CD4-positive, alpha-beta T cell treated with Interferon gamma for 1 hour (primary cell): ENCODE measurements around the gene TYW3.

Experiments
- DNase-seq: peaks from one replicate; pipeline ENCODE4 v3.0.0-alpha.2; 2020

TYW3 gene

GRCh38 chr1:74732960-74733603 lies at the start of gene TYW3, which contains the start of gene CRYZ:
TYW3 (plus strand) TSS chr1:74733152; CDS start chr1:74733245, 93 bp downstream.
CRYZ (minus strand) TSS chr1:74733050; CDS start chr1:74724821, 8,229 bp downstream.
- DNase-seq, result peak; percentile 85

GRCh38 chr1:74683656-74684055 lies 49.3 kb upstream of the TYW3 start:
- DNase-seq, result no peak

- no peak for DNase-seq
Measured at GRCh38 chr1:74684301-74684700, 48.7 kb upstream of the TYW3 start.

- no peak for DNase-seq
Measured at GRCh38 chr1:74686928-74687327, 46.0 kb upstream of the TYW3 start.

- no peak for DNase-seq
Measured at GRCh38 chr1:74689621-74690363, 43.2 kb upstream of the TYW3 start.

GRCh38 chr1:74690364-74690696 lies 42.6 kb upstream of the TYW3 start:
- no peak for DNase-seq

GRCh38 chr1:74690909-74691308 lies 42.0 kb upstream of the TYW3 start:
- no peak for DNase-seq

GRCh38 chr1:74693473-74693872 lies 39.5 kb upstream of the TYW3 start:
- DNase-seq, result no peak

GRCh38 chr1:74697832-74698231 lies 35.1 kb upstream of the TYW3 start:
- no peak for DNase-seq

GRCh38 chr1:74699331-74699730 lies 33.6 kb upstream of the TYW3 start:
- no peak for DNase-seq

- no peak for DNase-seq
Measured at GRCh38 chr1:74703386-74704182, 29.4 kb upstream of the TYW3 start.

GRCh38 chr1:74712881-74713280 lies 20.1 kb upstream of the TYW3 start:
- DNase-seq, result no peak

GRCh38 chr1:74713849-74714248 lies 19.1 kb upstream of the TYW3 start:
- no peak for DNase-seq

GRCh38 chr1:74714429-74715235 lies 18.3 kb upstream of the TYW3 start:
- no peak for DNase-seq

GRCh38 chr1:74715236-74715502 lies 17.8 kb upstream of the TYW3 start:
- no peak for DNase-seq

GRCh38 chr1:74715806-74716205 lies 17.1 kb upstream of the TYW3 start:
- no peak for DNase-seq

GRCh38 chr1:74716822-74717221 lies 16.1 kb upstream of the TYW3 start:
- no peak for DNase-seq

GRCh38 chr1:74717626-74718025 lies 15.3 kb upstream of the TYW3 start:
- DNase-seq, result no peak

GRCh38 chr1:74726063-74726462 lies 6.9 kb upstream of the TYW3 start:
- no peak for DNase-seq

GRCh38 chr1:74728736-74729135 lies 4.2 kb upstream of the TYW3 start:
- no peak for DNase-seq

- DNase-seq, result no peak
Measured at GRCh38 chr1:74729741-74730478, 3.0 kb upstream of the TYW3 start.

GRCh38 chr1:74731399-74732052 lies 1.4 kb upstream of the TYW3 start:
- no peak for DNase-seq
